Fibroblast of pulmonary artery (primary cell): ENCODE data around the gene FOXF1.

Source experiments
- DNase-seq: peaks from one replicate; pipeline ENCODE4 v3.0.0-alpha.2; 2010; ENCODE audit warnings: low read depth
- H3K4me3 ChIP-seq: replicated peaks from 2 replicates; pipeline ENCODE4 v1.5.1; 2011; ENCODE audit warnings: low read depth, mild to moderate bottlenecking, control low read depth, low read length, moderate library complexity
- TF ChIP-seq, protein P1 (sequence below): IDR thresholded peaks from 2 replicates; pipeline ENCODE4 v1.5.1; 2011; ENCODE audit warnings: mild to moderate bottlenecking, control low read depth, low read length, inconsistent platforms; ENCODE audit errors: missing control alignments

Gene FOXF1

DNA sequence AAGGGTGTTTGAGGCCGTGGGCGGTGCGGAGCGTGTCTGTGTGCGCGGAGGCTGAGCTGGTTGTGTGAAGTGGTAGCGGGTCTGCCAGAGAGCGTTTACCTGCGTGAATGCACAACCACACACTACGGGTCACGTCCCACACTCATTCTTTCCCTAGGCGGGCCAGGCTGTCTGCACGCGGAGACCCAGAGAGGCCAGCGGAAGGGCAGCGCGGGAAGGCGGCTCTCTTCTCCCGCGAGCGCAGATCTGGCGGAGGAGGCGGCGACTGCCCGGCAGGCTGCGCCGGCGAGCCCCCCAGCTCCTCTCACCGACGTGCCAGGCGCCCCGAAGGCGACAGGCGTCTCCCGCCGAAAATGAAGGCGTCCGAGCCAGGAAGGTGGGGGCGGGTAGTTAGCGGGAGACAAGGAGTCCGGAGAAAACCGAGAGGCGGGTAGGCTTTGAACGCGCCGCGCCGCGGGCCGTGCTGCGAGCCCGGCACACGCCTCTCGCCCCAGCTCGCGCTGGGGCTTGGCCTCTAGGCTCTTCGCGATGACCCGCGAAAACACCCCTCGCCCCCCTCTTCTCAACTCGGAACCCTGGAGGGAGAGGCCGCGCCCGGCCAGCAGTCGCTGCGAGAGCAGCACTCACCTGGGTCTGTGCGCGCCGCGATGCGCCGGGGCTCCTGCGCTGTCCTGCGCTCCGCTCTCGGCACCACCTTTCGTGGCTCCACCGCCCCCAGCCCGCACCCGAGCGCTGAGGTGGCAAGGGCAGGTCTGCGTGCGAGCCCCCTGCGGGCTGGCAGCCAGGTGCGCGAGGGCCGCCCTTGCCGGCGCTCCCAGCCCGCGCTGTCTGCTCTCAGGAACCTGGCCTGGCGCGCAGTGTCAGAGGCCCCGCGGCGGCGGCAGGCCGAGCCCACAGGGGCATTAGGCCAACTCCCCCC is 2.0 kb upstream of the FOXF1 start:
- peak; percentile 25 for DNase-seq
- TF ChIP-seq, protein P1, sequence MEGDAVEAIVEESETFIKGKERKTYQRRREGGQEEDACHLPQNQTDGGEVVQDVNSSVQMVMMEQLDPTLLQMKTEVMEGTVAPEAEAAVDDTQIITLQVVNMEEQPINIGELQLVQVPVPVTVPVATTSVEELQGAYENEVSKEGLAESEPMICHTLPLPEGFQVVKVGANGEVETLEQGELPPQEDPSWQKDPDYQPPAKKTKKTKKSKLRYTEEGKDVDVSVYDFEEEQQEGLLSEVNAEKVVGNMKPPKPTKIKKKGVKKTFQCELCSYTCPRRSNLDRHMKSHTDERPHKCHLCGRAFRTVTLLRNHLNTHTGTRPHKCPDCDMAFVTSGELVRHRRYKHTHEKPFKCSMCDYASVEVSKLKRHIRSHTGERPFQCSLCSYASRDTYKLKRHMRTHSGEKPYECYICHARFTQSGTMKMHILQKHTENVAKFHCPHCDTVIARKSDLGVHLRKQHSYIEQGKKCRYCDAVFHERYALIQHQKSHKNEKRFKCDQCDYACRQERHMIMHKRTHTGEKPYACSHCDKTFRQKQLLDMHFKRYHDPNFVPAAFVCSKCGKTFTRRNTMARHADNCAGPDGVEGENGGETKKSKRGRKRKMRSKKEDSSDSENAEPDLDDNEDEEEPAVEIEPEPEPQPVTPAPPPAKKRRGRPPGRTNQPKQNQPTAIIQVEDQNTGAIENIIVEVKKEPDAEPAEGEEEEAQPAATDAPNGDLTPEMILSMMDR: no peak
- H3K4me3 ChIP-seq: peak overlapping the region; percentile 55

DNA sequence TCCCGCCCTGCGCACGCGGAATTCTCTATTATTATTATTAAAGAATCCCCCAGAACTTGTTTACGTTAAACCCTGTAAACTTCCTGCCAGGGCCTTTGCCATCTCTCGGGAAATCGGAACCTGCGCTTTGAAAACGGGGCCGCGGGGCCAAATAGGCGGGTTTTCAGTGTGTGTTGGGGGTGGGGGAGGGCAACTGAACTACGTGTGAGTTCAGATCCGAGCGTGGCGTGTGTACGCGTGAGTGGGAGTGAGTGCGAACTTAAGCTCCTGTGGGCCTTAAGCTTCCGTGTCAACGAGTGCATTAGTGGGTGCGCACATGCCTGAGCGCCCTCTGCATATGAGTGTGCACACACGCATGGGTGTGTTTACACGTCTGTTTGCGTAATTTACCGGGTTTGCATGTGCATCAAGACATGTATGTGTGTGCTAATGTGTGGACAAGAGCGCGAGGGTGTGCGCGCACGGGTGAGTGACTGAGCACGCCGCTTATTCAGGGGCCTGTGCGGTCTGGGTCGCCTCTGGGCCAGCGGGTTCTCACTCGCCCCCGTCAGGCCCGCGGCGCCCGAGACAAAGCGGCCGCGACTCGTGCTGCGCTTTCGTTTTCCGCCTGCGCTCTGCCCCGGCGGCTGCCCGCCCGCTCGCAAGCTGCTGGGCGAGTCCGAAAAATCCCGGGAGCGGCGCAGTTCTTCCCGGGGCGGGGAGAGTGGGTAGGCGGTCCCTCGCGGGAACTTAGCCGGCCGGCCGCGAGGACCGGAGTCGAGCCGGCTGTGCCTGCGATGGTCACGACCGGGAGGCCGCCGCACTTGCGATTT is 1.2 kb upstream of the FOXF1 start:
- TF ChIP-seq, protein P1: no peak
- DNase-seq: peak; percentile 73
- peak overlapping the region; percentile 55 for H3K4me3 ChIP-seq

DNA sequence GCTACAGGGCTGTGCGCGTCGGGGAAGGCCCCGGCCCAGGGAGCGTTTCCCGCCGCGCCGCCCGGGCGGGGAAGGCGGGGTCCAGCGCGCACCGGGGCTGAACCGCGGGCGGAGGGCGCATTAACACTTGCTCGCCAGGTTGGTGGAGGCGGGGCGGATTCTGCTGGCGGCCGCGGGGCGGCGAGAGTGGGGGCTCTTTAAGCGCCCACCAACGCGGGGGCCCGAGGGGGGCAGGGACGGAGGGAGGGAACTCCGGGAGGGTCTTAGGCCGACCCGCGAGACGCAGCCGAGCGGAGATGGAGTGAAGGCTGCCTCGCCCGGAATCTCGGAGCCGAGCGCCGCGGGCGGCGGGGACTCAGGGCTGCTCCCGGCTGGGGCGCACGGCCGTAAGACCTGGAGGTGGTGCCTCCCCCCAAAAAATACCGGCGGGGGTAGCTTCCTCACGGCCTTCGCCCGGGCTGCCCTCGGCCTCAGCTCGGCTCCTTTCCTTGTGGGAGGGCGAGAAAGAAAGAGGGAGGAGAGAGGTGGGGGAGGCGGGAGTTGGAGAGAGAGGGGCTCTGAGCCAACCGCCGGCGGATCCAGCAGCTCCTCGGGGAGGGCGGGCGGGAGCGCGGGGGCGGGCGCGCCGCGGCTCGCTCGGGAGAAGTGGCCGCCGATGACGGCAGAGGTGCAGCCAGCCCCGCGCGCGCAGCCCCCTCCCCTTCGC is 415 bp upstream of the FOXF1 start:
- H3K4me3 ChIP-seq: peak overlapping the region; percentile 55
- DNase-seq: peak; percentile 66
- TF ChIP-seq, protein P1: no peak

DNA sequence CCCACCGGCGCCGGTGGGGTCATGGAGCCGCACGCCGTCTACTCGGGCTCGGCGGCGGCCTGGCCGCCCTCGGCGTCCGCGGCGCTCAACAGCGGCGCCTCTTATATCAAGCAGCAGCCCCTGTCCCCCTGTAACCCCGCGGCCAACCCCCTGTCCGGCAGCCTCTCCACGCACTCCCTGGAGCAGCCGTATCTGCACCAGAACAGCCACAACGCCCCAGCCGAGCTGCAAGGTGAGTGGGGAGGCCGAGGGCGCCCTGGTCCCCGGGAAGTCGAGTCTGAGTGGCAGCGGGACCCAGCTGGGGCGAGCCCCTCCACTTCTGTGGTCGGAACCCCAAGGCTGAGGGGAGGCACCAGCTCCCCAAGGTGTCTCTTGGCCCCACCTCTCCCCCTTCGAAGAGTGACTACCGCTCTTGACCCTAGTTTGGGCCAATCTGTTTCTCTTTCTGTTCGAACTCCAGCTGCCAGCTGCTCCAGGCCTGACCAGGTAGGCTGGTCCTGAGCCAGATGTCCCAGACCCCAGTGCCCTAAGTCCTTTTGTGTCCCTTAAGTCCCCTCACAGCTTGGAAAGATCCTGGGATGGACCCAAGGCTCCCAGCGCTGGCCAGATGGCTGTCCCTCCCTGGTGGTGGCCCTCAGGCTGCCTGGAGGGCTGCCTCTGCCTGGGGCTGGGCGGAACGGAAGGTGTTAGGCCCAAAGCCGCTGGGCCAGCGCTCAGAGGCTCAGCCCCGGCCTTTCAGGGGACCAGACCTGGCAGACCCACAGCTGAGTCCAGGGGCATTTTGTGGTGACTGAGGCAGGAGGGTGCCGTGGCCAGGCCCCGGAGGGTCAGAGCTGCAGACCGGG is 1.2 kb downstream of the FOXF1 start:
- peak overlapping the region; percentile 55 for H3K4me3 ChIP-seq
- TF ChIP-seq, protein P1: no peak
- DNase-seq: no peak

DNA sequence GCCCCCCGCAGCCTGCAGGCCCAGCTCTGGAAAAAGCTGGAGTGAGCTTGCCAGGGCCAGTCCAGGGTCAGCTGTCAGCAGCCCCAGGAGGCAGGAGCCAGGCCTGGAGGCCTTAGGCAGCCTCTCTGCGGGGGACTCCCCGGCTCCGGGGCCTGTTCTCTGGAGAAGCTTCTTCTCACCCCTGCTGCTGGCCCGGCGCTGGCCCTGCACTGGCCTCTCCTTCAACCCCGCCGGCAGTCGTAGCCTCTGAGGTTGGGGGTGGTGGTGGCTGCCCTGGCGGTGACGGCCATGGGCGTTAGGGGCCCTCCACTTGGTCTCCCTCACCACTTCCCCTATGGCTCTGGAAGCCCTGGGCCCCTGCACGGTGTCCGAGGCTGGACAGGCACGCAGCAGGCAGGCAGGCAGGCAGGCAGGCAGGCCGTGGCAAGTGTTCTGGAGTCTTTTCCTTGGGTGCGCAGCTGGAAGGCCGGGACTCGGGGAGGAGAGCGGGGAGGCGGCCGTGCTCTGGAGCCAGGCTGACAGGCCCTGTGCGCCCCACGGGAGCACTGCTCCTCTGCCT is 2.1 kb downstream of the FOXF1 start:
- no peak for DNase-seq
- H3K4me3 ChIP-seq: peak overlapping the region; percentile 55
- TF ChIP-seq, protein P1: no peak
